Panc1 (cell line): Measurements from ENCODE around the gene AMZ1. TPM values are rescaled to one million over a fixed set of nuclear protein-coding genes. Genes with fewer than 3 reads are reported as not detected.

Experiments used
- ATAC-seq: fragments of 200-7000 bp; cut with Tn5 transposase; 2 replicates; pipeline ENCODE4 v1.9.1; 2020; ENCODE audit warnings: mild to moderate bottlenecking, moderate library complexity
- BruUV-seq: library from RNA; stranded (reverse); fragments of 400-500 nt; replicated peaks from 2 replicates; lab custom pipeline; 2021; lab: Mats Ljungman, UMichigan
- CTCF ChIA-PET: fragments of 300-600 bp; sonication (Branson Sonifier 250); formaldehyde crosslinking; loops from one replicate; lab custom pipeline; 2022; ENCODE audit warnings: antibody characterized with exemption; lab: Charles Lee
- POLR2A ChIA-PET: fragments of 300-600 bp; sonication (Branson Sonifier 250); formaldehyde crosslinking; loops from one replicate; lab custom pipeline; 2022; ENCODE audit warnings: antibody characterized with exemption; lab: Charles Lee
- DNase-seq: peaks from one replicate; pipeline ENCODE4 v3.0.0-alpha.2; 2010; ENCODE audit warnings: low read depth, low spot score
- H3K27ac ChIP-seq: 2 replicates; pipeline ENCODE4 v1.5.1; 2011; ENCODE audit warnings: mild to moderate bottlenecking, low read length, inconsistent platforms
- H3K27me3 ChIP-seq: fragments of 200-500 bp; sonication (Bioruptor generic); 2 replicates; pipeline ENCODE4 v1.6.0; 2014; ENCODE audit warnings: low read length, inconsistent platforms; ENCODE audit not compliant: control insufficient read depth, insufficient read depth
- H3K36me3 ChIP-seq: fragments of 200-500 bp; sonication (Bioruptor generic); 2 replicates; pipeline ENCODE4 v1.5.1; 2014; ENCODE audit warnings: inconsistent platforms, mild to moderate bottlenecking, low read length, moderate library complexity; ENCODE audit not compliant: control insufficient read depth, insufficient read depth
- H3K4me1 ChIP-seq: 2 replicates; pipeline ENCODE4 v1.5.1; 2011; ENCODE audit warnings: inconsistent platforms, mild to moderate bottlenecking, low read length, moderate library complexity; ENCODE audit not compliant: control insufficient read depth, insufficient read depth
- H3K4me3 ChIP-seq, 2 experiments: 2 replicates each; pipeline ENCODE4 v1.5.1; 2011 to 2012; ENCODE audit warnings: low read depth in 2 of 2, low read length in 2 of 2, mild to moderate bottlenecking in 2 of 2, inconsistent platforms in 1 of 2, moderate library complexity in 1 of 2
- H3K9me3 ChIP-seq: fragments of 200-500 bp; sonication (Bioruptor generic); 2 replicates; pipeline ENCODE4 v1.5.1; 2014; ENCODE audit warnings: low read depth, mild to moderate bottlenecking, inconsistent platforms, low read length, moderate library complexity; ENCODE audit not compliant: control insufficient read depth, insufficient read depth
- POLR2AphosphoS5 ChIP-seq: IDR thresholded peaks from 2 replicates; pipeline ENCODE4 v1.6.1; 2012; ENCODE audit warnings: mild to moderate bottlenecking, low read depth, low read length, moderate library complexity
- SIN3A ChIP-seq: IDR thresholded peaks from 2 replicates; pipeline ENCODE4 v1.6.1; 2012; ENCODE audit warnings: low read depth, mild to moderate bottlenecking, low read length, moderate library complexity, borderline replicate concordance; ENCODE audit not compliant: insufficient read depth
- TCF7L2 ChIP-seq: IDR thresholded peaks from 2 replicates; pipeline ENCODE4 v1.6.1; 2011; ENCODE audit warnings: mild to moderate bottlenecking, low read depth, low read length, inconsistent platforms
- in situ Hi-C: cut with HindIII; loops from 2 replicates; pipeline ENCODE4 v1.10.0; 2016; ENCODE audit warnings: low sequenced_read_pairs, low pct_unique_long_range_greater_than_20kb
- intact Hi-C: fragments of 100-400 bp; cut with micrococcal nuclease; formaldehyde crosslinking; loops from one replicate; pipeline ENCODE4 v1.10.0; 2022; ENCODE audit not compliant: unreplicated experiment
- total RNA-seq: library from RNA; stranded (reverse); gene quantifications from one replicate; pipeline ENCODE4 v1.2.1, GENCODE V29; 2021; ENCODE audit not compliant: unreplicated experiment
- TF ChIP-seq, protein P1 (sequence below): fragments of 450-650 bp; IDR thresholded peaks from 2 replicates; pipeline ENCODE4 v1.5.1; 2017; ENCODE audit warnings: mild to moderate bottlenecking
- TF ChIP-seq, protein P2 (sequence below), 2 experiments: IDR thresholded peaks; 2 replicates each; pipeline ENCODE4 v1.6.1; 2011 to 2012; ENCODE audit warnings: low read depth in 2 of 2, control low read depth in 1 of 2, low read length in 1 of 2, mild to moderate bottlenecking in 1 of 2, moderate library complexity in 1 of 2; ENCODE audit not compliant: insufficient read depth in 1 of 2

AMZ1 gene
- total RNA-seq, 1 experiment from 2014 or later, result 0.57 TPM

DNA sequence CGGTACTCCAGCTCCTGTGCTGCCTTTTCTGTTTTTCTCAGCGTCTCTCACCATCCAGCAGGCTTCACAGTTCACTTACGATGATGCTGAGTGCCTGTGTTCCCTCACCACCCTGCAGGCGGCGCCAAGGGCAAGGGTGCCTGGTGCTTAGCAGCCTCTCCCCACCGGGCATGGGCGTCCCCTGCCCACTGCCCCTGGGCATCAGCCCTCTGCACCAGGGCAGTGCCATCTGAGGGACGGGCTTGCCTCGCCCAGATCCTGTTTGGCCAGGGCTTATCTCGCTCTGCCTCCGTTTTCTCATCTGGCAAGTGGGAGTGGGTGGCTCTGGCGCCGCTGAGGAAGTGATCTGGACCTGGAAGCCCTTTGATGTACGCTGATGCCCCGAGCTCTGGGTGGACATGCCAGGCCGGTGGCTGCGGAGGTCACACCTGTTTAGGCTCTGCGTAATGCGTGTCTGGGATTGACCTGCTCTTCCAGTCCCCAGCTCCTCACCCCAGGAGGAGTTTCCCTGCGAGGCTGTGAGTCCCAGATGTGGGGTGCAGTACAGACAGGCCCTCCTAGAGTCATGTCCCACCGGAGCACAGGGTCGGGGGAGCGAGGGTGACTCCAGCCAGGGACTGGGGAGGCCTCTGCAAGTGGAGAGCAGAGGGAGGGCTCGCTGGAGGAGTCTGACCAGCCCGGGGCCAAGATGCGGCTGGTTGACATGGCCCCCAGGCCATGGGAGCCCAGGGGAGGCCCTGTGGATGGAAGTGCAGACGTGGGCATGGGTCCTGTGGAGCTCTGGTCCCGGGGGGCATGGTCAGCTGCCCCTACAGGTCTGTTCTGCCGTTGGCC, 44.4 kb upstream of the AMZ1 start:
- POLR2A ChIA-PET, result no interaction called here
- no TSS peak for BruUV-seq
- intact Hi-C loops, result no loop called here

DNA sequence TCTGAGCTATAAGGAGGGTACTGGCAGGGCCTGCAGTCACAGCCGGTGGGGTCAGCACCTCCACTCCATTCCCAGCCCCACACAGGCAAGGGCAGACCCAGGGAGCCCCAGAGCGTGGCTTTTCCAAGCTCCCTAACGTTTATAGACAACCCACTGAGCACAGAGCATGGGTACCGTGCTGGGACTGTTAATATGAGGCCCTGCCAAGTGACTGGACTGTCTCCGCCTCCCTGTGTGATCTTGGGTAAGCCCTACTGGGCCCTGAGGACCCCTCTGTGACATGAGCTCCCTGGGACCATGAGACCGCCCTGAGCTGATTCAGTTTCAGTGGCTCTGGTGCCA, 43.8 kb upstream of the AMZ1 start:
- Histone ChIP-seq H3K36me3 (0 out of 2 replicates have a peak, but pooled peaks cover 2% of the 10 kb centered on the region), H3K9me3 (no peaks in the 10 kb centered on the region), H3K4me3 (no peak overlapping the region), H3K27ac (peak overlapping the region; percentile 83), H3K4me1 (peaks cover 65% of the 10 kb centered on the region), H3K27me3 (no peaks in the 10 kb centered on the region)
- DNase-seq, result no peak
- in situ Hi-C loops, result no loop called here
- POLR2A ChIA-PET, result no interaction called here
- CTCF ChIA-PET, result interaction anchor here (0.9 to 1.0 kb wide), 2 partner anchors 13 to 17 kb away, joined by 3 to 4 read pairs; partner anchors contain the start of gene TTYH3
- no TSS peak for BruUV-seq
- ATAC-seq, result no peak
- intact Hi-C loops, result no loop called here
- TF ChIP-seq, protein P1, sequence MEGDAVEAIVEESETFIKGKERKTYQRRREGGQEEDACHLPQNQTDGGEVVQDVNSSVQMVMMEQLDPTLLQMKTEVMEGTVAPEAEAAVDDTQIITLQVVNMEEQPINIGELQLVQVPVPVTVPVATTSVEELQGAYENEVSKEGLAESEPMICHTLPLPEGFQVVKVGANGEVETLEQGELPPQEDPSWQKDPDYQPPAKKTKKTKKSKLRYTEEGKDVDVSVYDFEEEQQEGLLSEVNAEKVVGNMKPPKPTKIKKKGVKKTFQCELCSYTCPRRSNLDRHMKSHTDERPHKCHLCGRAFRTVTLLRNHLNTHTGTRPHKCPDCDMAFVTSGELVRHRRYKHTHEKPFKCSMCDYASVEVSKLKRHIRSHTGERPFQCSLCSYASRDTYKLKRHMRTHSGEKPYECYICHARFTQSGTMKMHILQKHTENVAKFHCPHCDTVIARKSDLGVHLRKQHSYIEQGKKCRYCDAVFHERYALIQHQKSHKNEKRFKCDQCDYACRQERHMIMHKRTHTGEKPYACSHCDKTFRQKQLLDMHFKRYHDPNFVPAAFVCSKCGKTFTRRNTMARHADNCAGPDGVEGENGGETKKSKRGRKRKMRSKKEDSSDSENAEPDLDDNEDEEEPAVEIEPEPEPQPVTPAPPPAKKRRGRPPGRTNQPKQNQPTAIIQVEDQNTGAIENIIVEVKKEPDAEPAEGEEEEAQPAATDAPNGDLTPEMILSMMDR, result no peak
- TF ChIP-seq, protein P2, sequence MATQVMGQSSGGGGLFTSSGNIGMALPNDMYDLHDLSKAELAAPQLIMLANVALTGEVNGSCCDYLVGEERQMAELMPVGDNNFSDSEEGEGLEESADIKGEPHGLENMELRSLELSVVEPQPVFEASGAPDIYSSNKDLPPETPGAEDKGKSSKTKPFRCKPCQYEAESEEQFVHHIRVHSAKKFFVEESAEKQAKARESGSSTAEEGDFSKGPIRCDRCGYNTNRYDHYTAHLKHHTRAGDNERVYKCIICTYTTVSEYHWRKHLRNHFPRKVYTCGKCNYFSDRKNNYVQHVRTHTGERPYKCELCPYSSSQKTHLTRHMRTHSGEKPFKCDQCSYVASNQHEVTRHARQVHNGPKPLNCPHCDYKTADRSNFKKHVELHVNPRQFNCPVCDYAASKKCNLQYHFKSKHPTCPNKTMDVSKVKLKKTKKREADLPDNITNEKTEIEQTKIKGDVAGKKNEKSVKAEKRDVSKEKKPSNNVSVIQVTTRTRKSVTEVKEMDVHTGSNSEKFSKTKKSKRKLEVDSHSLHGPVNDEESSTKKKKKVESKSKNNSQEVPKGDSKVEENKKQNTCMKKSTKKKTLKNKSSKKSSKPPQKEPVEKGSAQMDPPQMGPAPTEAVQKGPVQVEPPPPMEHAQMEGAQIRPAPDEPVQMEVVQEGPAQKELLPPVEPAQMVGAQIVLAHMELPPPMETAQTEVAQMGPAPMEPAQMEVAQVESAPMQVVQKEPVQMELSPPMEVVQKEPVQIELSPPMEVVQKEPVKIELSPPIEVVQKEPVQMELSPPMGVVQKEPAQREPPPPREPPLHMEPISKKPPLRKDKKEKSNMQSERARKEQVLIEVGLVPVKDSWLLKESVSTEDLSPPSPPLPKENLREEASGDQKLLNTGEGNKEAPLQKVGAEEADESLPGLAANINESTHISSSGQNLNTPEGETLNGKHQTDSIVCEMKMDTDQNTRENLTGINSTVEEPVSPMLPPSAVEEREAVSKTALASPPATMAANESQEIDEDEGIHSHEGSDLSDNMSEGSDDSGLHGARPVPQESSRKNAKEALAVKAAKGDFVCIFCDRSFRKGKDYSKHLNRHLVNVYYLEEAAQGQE (IDR thresholded peaks at IDR 0.05; ENCODE audit: insufficient read depth in 1 of 2, low read depth in 2 of 2, low read length in 1 of 2), result no peak
- TF ChIP-seq POLR2AphosphoS5 (no peak), TCF7L2 (no peak), SIN3A (no peak)

More for the DNA sequence above, 44.4 kb upstream of the AMZ1 start:
- Histone ChIP-seq H3K27me3 (no peaks in the 10 kb centered on the region), H3K4me1 (peaks cover 71% of the 10 kb centered on the region), H3K4me3 (no peak overlapping the region), H3K36me3 (0 out of 2 replicates have a peak, but pooled peaks cover 2% of the 10 kb centered on the region), H3K9me3 (no peaks in the 10 kb centered on the region), H3K27ac (peak overlapping the region; percentile 83)
- DNase-seq (no peak), ATAC-seq (no peak)
- TF ChIP-seq, protein P1, result peak; percentile 88; the same call in 1 of the 2 replicates
- TF ChIP-seq, protein P2 (IDR thresholded peaks at IDR 0.05; ENCODE audit: insufficient read depth in 1 of 2, low read depth in 2 of 2, low read length in 1 of 2), result no peak
- TF ChIP-seq TCF7L2, result 0 out of 2 replicates have a peak, but pooled peaks have one; percentile 48
- CTCF ChIA-PET, result interaction anchor here (0.9 to 1.0 kb wide), 2 partner anchors 12 to 18 kb away, joined by 3 to 4 read pairs; partner anchors contain the start of gene TTYH3
- in situ Hi-C loops, result no loop called here
